ENCODE data around the gene LDLRAD2.

DNA sequence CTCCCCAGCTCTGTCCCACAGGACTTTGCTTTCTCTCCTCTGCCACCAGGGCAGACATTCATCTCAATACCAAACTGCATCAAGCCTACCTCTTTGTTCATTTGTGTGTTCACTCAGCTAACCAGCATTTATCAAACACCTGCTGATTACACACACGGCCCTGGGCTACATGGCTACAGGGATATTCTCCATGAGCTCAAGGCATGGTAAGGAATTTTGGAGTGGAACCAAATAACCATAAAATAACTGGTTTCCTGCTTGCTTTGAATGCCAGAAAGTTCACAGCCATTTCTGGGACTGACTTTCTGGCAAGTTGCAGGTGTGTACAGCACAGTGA, 54.6 kb downstream of the LDLRAD2 start:
- no peak for TF ChIP-seq SP1 (IDR thresholded peaks at IDR 0.05)
- TF ChIP-seq NFRKB (IDR thresholded peaks at IDR 0.05) = no peak
- no peak for TF ChIP-seq FOXM1 (IDR thresholded peaks at IDR 0.05; ENCODE audit: borderline replicate concordance)
- no peak for TF ChIP-seq SUZ12 (IDR thresholded peaks at IDR 0.05)
- no peak for TF ChIP-seq ELF4 (IDR thresholded peaks at IDR 0.05)
- TF ChIP-seq LEF1 (IDR thresholded peaks at IDR 0.05; ENCODE audit: borderline replicate concordance) = no peak
- no peak for TF ChIP-seq HDGF (IDR thresholded peaks at IDR 0.05; ENCODE audit: borderline replicate concordance)
- TF ChIP-seq FOXA1 (IDR thresholded peaks at IDR 0.05) = no peak
- TF ChIP-seq FOXK2 (IDR thresholded peaks at IDR 0.05) = no peak
